ENCODE data around the gene SLC22A17. TPM values are rescaled to one million over a fixed set of nuclear protein-coding genes. Genes with fewer than 3 reads are reported as not detected.

Gene SLC22A17
- total and polyA plus RNA-seq, 9 of the 15 experiments (the other 6 are each of a cell fraction or from before 2014, with no cell fraction given), result 0.07 to 0.09 TPM; not detected in 7

GRCh38 chr14:23326491-23327332, 26.0 kb downstream of the SLC22A17 start (continued):
- TF ChIP-seq MAZ (CRISPR knock-in tag; conservative IDR thresholded peaks at IDR 0.05 in 1 of 2, IDR thresholded peaks at IDR 0.05 in 1 of 2) (0 out of 4 replicates have a peak, but pooled peaks of 1 of the 2 experiments have one; percentile 27), SUPT5H (IDR thresholded peaks at IDR 0.05) (peak; percentile 72), TBP (optimal IDR thresholded peaks at IDR 0.05; ENCODE audit: low read depth, low read length) (no peak), DMBX1 (CRISPR knock-in tag; IDR thresholded peaks at IDR 0.05; ENCODE audit: borderline replicate concordance) (no peak), NR4A1 (CRISPR knock-in tag; IDR thresholded peaks at IDR 0.05) (no peak), NR4A1 (tag; IDR thresholded peaks at IDR 0.05) (no peak), MEF2D (tag; conservative IDR thresholded peaks at IDR 0.05; ENCODE audit: low read depth) (no peak), CBFB (CRISPR knock-in tag; IDR thresholded peaks at IDR 0.05) (no peak), KAT7 (CRISPR knock-in tag; IDR thresholded peaks at IDR 0.05; ENCODE audit: borderline replicate concordance) (no peak), EWSR1 (IDR thresholded peaks at IDR 0.05; ENCODE audit: borderline replicate concordance, low read depth, partially characterized antibody) (peak; percentile 21), CC2D1A (IDR thresholded peaks at IDR 0.05) (no peak), ELF2 (CRISPR knock-in tag; IDR thresholded peaks at IDR 0.05) (peak; percentile 64; the same call in 1 of the 2 replicates), BRCA1 (IDR thresholded peaks at IDR 0.05) (no peak), BRCA1 (CRISPR knock-in tag; IDR thresholded peaks at IDR 0.05) (no peak), ZNF695 (CRISPR knock-in tag; IDR thresholded peaks at IDR 0.05) (no peak), ELF4 (CRISPR knock-in tag; IDR thresholded peaks at IDR 0.05) (no peak), ZBTB33 (CRISPR knock-in tag; IDR thresholded peaks at IDR 0.05) (0 out of 2 replicates have a peak, but pooled peaks have one; percentile 30), POLR2B (IDR thresholded peaks at IDR 0.05; ENCODE audit: low read depth, partially characterized antibody) (peak; percentile 65), POLR2AphosphoS2 (IDR thresholded peaks at IDR 0.05; ENCODE audit: low read length) (peak; percentile 83)
- TF ChIP-seq, protein P1, sequence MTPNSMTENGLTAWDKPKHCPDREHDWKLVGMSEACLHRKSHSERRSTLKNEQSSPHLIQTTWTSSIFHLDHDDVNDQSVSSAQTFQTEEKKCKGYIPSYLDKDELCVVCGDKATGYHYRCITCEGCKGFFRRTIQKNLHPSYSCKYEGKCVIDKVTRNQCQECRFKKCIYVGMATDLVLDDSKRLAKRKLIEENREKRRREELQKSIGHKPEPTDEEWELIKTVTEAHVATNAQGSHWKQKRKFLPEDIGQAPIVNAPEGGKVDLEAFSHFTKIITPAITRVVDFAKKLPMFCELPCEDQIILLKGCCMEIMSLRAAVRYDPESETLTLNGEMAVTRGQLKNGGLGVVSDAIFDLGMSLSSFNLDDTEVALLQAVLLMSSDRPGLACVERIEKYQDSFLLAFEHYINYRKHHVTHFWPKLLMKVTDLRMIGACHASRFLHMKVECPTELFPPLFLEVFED (CRISPR knock-in tag; conservative IDR thresholded peaks at IDR 0.05), result peak; percentile 76; the same call in 1 of the 2 replicates
- TF ChIP-seq, protein P2, sequence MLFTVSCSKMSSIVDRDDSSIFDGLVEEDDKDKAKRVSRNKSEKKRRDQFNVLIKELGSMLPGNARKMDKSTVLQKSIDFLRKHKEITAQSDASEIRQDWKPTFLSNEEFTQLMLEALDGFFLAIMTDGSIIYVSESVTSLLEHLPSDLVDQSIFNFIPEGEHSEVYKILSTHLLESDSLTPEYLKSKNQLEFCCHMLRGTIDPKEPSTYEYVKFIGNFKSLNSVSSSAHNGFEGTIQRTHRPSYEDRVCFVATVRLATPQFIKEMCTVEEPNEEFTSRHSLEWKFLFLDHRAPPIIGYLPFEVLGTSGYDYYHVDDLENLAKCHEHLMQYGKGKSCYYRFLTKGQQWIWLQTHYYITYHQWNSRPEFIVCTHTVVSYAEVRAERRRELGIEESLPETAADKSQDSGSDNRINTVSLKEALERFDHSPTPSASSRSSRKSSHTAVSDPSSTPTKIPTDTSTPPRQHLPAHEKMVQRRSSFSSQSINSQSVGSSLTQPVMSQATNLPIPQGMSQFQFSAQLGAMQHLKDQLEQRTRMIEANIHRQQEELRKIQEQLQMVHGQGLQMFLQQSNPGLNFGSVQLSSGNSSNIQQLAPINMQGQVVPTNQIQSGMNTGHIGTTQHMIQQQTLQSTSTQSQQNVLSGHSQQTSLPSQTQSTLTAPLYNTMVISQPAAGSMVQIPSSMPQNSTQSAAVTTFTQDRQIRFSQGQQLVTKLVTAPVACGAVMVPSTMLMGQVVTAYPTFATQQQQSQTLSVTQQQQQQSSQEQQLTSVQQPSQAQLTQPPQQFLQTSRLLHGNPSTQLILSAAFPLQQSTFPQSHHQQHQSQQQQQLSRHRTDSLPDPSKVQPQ (CRISPR knock-in tag; IDR thresholded peaks at IDR 0.05; ENCODE audit: borderline replicate concordance), result no peak
